H1 (cell line): ENCODE data around the gene GPR25.

ENCODE experiments used
- CEBPB ChIP-seq: IDR thresholded peaks from 2 replicates; pipeline ENCODE4 v1.6.1; 2012; ENCODE audit warnings: low read depth, low read length
- CHD2 ChIP-seq: IDR thresholded peaks from 2 replicates; pipeline ENCODE4 v1.6.1; 2012; ENCODE audit warnings: low read length, improper control_type of control experiment
- CTBP2 ChIP-seq: IDR thresholded peaks from 2 replicates; pipeline ENCODE4 v1.7.0; 2011; ENCODE audit warnings: borderline replicate concordance, mild to moderate bottlenecking, moderate library complexity, mixed read lengths, low read length; ENCODE audit not compliant: insufficient read depth, insufficient read length
- CTCF ChIP-seq, 3 experiments: IDR thresholded peaks; 1 replicate in 2 of 3; 2 replicates in 1 of 3; pipeline versions ENCODE4 v1.5.1 to v1.6.1; 2011; ENCODE audit warnings: low read length in 3 of 3, mild to moderate bottlenecking in 3 of 3, inconsistent platforms in 2 of 3, low read depth in 1 of 3, moderate library complexity in 1 of 3; ENCODE audit not compliant: insufficient read depth in 1 of 3; ENCODE audit errors: control extremely low read depth in 1 of 3
- EP300 ChIP-seq, 2 experiments: IDR thresholded peaks; 1 replicate in 1 of 2; 2 replicates in 1 of 2; pipeline ENCODE4 v1.6.1; 2011 to 2012; ENCODE audit warnings: low read depth in 2 of 2, low read length in 2 of 2, mild to moderate bottlenecking in 2 of 2, borderline replicate concordance in 1 of 2, inconsistent platforms in 1 of 2, moderate library complexity in 1 of 2
- FOSL1 ChIP-seq: IDR thresholded peaks from 2 replicates; pipeline ENCODE4 v1.6.1; 2011; ENCODE audit warnings: mild to moderate bottlenecking, low read depth, low read length, moderate library complexity; ENCODE audit not compliant: insufficient read depth
- GABPA ChIP-seq: IDR thresholded peaks from 2 replicates; pipeline ENCODE4 v1.6.1; 2011; ENCODE audit warnings: mild to moderate bottlenecking, low read length, moderate library complexity, borderline replicate concordance; ENCODE audit not compliant: insufficient read depth
- KDM1A ChIP-seq: fragments of 200-600, 300-600 bp; sonication (generic); IDR thresholded peaks from 2 replicates; pipeline ENCODE4 v1.7.1; 2016; ENCODE audit warnings: mild to moderate bottlenecking, low read length, borderline replicate concordance
- NRF1 ChIP-seq: IDR thresholded peaks from 2 replicates; pipeline ENCODE4 v1.6.1; 2011; ENCODE audit warnings: mild to moderate bottlenecking, low read depth, low read length, improper control_type of control experiment
- POLR2A ChIP-seq, 2 experiments: IDR thresholded peaks; 1 replicate in 1 of 2; 2 replicates in 1 of 2; pipeline ENCODE4 v1.6.1; 2011; ENCODE audit warnings: low read depth in 2 of 2, low read length in 2 of 2, mild to moderate bottlenecking in 2 of 2; ENCODE audit errors: control extremely low read depth in 1 of 2
- POLR2AphosphoS5 ChIP-seq: IDR thresholded peaks from 2 replicates; pipeline ENCODE4 v1.6.1; 2011; ENCODE audit warnings: low read depth, low read length
- SIN3A ChIP-seq, 2 experiments: IDR thresholded peaks in 1 of 2; conservative IDR thresholded peaks in 1 of 2; 2 replicates each; pipeline ENCODE4 v1.6.1; 2011 to 2012; ENCODE audit warnings: low read length in 2 of 2, improper control_type of control experiment in 1 of 2, low read depth in 1 of 2, mild to moderate bottlenecking in 1 of 2
- TAF1 ChIP-seq: IDR thresholded peaks from 2 replicates; pipeline ENCODE4 v1.6.1; 2011; ENCODE audit warnings: mild to moderate bottlenecking, low read depth, low read length

GRCh38 chr1:200904772-200905171 is 32.0 kb downstream of the GPR25 start:
- TF ChIP-seq CHD2 (no peak), FOSL1 (no peak), NRF1 (no peak), SIN3A (conservative IDR thresholded peaks at IDR 0.05 in 1 of 2, IDR thresholded peaks at IDR 0.05 in 1 of 2; ENCODE audit: low read depth in 1 of 2, low read length in 2 of 2) (no peak), CTBP2 (no peak), CTCF (IDR thresholded peaks at IDR 0.05; ENCODE audit: control extremely low read depth in 1 of 3, insufficient read depth in 1 of 3, low read depth in 1 of 3, low read length in 3 of 3) (no peak), CEBPB (no peak), POLR2AphosphoS5 (no peak), EP300 (IDR thresholded peaks at IDR 0.05; ENCODE audit: borderline replicate concordance in 1 of 2, low read depth in 2 of 2, low read length in 2 of 2) (no peak), TAF1 (no peak), GABPA (no peak), KDM1A (no peak), POLR2A (IDR thresholded peaks at IDR 0.05; ENCODE audit: control extremely low read depth in 1 of 2, low read depth in 2 of 2, low read length in 2 of 2) (no peak)
